Fibroblast of the aortic adventitia (primary cell): ENCODE results near the gene NPC1L1. TPM values are rescaled to one million over a fixed set of nuclear protein-coding genes. Genes with fewer than 3 reads are reported as not detected.

Experiments
- DNase-seq: peaks from one replicate; pipeline ENCODE4 v3.0.0-alpha.2; 2010; ENCODE audit warnings: low read depth
- H3K4me3 ChIP-seq: 2 replicates; pipeline ENCODE4 v1.5.1; 2011; ENCODE audit warnings: low read depth, mild to moderate bottlenecking, control low read depth, low read length, moderate library complexity
- CTCF ChIP-seq: IDR thresholded peaks from 2 replicates; pipeline ENCODE4 v1.5.1; 2011; ENCODE audit warnings: mild to moderate bottlenecking, low read length, control low read depth, inconsistent platforms; ENCODE audit not compliant: insufficient read depth
- total RNA-seq: library from RNA; depleted of rRNA; stranded (reverse); fragments of >200 nt; gene quantifications from 2 replicates; pipeline ENCODE4 v1.2.3, GENCODE V29; 2012; ENCODE audit warnings: low replicate concordance

Gene NPC1L1
- total RNA-seq, 1 donor: under 0.01 TPM

- TF ChIP-seq CTCF: no peak
- no peak for DNase-seq
- no peak overlapping the region for H3K4me3 ChIP-seq
Observed at GRCh38 chr7:44569959-44570358, 28.8 kb upstream of the NPC1L1 start.

- H3K4me3 ChIP-seq: no peak overlapping the region
- no peak for TF ChIP-seq CTCF
- DNase-seq: no peak
Observed at GRCh38 chr7:44568771-44569560, 27.8 kb upstream of the NPC1L1 start.

- TF ChIP-seq CTCF: no peak
- no peak for DNase-seq
Observed at GRCh38 chr7:44567884-44568283, 26.8 kb upstream of the NPC1L1 start.

GRCh38 chr7:44566680-44567079 is 25.6 kb upstream of the NPC1L1 start:
- TF ChIP-seq CTCF: no peak
- no peak overlapping the region for H3K4me3 ChIP-seq
- no peak for DNase-seq

More at GRCh38 chr7:44567884-44568283, 26.8 kb upstream of the NPC1L1 start:
- H3K4me3 ChIP-seq: no peak overlapping the region

- no peak for TF ChIP-seq CTCF
- no peak overlapping the region for H3K4me3 ChIP-seq
- no peak for DNase-seq
Observed at GRCh38 chr7:44565795-44566559, 24.8 kb upstream of the NPC1L1 start.

- peak; percentile 100 for TF ChIP-seq CTCF
- DNase-seq: peak; percentile 59
- no peak overlapping the region for H3K4me3 ChIP-seq
Observed at GRCh38 chr7:44565097-44565794, 24.1 kb upstream of the NPC1L1 start.
